GM12872 (cell line): ENCODE measurements around the gene UNC93B1.

ENCODE experiments used
- TF ChIP-seq, protein P1 (sequence below): IDR thresholded peaks from 3 replicates; pipeline ENCODE4 v1.5.1; 2011; ENCODE audit warnings: low read depth, mild to moderate bottlenecking, low read length, moderate library complexity; ENCODE audit not compliant: insufficient read depth

Gene UNC93B1

DNA sequence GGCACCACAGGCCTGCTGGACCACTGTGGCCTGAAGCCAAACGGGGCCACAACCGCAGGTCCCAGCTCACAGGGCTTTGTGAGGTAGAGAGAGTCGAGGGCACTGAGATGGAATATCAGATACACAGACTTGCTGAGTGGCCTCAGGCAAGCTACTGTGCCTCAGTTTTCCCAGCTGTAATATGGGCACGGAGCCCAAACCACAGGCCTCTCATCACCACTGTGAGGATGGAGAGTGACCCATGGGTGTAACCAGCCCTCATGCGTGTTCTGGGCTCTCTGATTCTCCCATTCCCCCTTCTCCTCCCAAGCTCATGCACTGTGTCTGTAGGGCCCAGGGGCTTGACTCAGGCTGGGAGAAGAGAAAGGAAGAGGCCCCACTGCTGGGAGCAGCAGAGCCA, 4.2 kb downstream of the UNC93B1 start:
- TF ChIP-seq, protein P1, sequence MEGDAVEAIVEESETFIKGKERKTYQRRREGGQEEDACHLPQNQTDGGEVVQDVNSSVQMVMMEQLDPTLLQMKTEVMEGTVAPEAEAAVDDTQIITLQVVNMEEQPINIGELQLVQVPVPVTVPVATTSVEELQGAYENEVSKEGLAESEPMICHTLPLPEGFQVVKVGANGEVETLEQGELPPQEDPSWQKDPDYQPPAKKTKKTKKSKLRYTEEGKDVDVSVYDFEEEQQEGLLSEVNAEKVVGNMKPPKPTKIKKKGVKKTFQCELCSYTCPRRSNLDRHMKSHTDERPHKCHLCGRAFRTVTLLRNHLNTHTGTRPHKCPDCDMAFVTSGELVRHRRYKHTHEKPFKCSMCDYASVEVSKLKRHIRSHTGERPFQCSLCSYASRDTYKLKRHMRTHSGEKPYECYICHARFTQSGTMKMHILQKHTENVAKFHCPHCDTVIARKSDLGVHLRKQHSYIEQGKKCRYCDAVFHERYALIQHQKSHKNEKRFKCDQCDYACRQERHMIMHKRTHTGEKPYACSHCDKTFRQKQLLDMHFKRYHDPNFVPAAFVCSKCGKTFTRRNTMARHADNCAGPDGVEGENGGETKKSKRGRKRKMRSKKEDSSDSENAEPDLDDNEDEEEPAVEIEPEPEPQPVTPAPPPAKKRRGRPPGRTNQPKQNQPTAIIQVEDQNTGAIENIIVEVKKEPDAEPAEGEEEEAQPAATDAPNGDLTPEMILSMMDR: no peak

DNA sequence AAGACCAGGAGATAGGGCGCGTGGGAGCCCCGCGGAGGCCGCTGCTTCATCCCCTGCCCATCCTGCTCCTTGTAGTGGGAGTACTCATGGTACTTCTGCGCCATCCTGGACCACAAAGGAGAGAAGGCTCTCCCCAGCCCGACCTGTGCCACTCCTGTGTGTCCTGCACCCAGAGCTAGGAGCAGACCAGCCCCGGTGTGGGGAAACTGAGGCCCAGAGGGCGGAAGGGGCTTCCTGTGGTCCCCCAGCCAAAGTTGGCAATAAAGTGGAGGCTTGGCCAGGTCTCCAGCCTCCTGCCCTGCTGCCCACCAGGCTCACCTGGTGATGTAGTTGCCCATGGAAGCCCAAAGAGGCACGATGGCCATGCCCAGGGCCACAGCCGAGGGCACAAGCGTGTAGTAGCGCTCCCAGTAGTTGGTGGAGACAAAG, 4.7 kb downstream of the UNC93B1 start:
- TF ChIP-seq, protein P1: no peak

DNA sequence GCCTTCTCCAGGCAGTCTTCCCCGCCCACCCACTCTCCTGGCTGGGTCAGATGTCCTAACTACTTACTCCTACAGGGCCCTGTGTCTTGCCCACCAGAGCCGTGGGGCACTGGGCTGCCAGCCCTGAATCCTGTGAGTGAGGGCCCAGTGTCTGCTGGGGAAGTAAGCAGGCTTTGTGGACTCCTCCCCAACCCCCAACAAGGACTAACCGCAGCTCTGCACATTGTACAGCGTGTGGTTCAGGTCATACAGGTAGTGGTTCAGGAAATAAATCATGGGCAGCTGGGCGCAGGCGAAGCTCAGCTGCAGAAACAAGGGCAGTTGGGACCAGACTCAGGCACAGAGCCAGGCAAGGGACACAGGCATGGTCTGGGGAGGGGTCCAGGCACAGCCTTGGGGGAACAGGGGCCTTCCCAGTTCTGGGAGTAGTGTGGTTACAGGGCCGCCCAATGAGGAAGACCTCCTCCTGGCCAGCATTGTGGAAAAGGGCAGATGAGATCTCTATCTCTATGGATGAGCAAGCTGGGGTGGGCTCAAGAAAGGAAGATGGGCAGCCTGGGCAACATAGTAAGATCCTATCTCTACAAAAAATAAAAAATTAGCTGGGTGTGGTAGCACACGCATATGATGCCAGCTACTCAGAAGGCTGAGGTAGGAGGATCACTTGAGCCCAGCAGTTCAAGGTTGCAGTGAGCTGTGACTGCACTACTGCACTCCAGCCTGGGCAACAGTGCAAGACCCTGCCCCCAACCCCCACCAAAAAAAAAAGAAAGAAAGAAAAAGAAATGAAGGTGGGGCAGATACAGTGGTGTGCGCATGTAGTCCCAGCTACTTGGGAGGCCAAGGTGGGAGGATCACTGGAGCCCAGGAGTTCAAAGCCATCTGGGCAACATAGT, 5.5 kb downstream of the UNC93B1 start:
- TF ChIP-seq, protein P1: no peak

DNA sequence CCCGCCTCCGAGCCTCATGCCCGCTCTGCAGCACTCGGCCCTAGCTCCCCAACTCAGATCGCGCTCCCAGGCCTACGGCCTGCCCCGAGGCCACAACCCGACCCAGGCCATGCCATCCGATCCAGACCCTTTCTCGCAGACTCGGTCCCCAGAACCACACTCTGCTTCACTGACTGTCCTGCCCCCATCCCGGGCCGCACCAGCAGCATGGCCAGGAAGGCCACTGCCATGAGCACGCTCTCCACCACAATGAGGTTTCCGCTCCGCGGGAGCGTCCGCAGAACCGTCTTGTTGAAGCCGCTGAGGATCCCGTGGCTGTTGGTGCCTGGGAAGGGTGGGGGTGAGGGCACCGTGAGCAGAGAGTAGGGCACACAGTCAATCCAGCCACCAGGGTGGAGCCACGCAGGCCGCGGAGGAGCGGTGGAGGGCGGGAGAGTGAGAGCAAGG, 6.4 kb downstream of the UNC93B1 start:
- TF ChIP-seq, protein P1: no peak

DNA sequence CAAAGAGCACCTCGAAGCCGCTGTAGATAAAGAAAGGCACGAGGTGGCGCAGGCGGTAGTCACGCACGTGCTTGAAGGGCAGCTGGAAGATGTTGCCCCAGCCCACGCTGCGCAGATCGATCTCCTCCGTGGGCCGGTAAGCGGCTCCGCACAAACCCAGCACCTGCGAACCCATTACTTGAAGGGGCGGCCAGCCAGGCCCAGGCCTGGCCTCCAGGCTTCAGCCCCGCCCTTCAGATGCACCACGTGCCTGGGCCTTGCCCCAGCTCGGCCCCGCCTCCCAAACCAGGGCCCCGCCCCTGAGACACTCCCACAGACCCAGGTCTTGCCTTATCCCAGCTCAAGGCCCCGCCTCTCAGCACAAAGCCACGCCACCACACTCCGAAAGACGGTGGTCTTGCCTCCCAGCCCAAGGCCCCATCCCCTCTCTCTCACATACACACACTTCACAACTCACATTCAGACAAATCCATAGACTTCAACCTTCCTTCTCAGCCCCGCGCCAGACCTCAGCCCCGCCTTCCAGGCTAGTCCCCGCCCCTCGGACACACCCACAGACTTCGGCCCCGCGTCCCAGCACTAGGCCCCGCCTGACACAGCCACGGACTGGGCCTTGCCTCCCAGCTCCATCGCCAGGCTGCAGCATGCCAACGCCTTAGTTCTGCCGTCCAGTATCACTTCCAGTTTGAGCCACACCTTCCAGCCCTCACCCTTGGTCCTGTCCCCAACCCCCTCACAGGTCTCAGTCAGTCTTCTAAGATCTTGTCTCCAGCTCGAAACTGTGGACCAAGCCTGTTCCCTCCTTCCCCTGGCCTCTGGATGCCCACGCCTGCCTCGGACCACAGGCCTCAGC, 7.0 kb downstream of the UNC93B1 start:
- TF ChIP-seq, protein P1: no peak

DNA sequence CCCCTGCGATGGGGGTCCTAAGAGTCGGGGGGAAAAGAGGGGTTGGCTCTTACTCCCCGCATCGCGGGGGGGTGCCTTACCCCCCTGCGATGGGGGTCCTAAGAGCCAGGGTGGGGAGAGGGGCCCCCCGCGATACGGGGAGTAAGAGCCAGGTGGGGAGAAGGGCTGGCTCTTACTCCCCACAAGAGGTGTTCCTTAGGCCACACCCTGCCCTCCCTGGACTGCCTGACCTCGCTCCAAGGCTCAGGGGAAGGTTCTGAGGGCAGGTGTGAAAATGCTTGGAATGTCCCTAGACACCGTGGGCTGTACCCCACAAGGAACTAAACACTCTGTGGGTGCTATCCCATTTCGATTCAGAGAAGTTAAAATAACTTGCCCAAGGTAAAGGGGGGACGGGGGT, 7.8 kb downstream of the UNC93B1 start:
- TF ChIP-seq, protein P1: no peak

DNA sequence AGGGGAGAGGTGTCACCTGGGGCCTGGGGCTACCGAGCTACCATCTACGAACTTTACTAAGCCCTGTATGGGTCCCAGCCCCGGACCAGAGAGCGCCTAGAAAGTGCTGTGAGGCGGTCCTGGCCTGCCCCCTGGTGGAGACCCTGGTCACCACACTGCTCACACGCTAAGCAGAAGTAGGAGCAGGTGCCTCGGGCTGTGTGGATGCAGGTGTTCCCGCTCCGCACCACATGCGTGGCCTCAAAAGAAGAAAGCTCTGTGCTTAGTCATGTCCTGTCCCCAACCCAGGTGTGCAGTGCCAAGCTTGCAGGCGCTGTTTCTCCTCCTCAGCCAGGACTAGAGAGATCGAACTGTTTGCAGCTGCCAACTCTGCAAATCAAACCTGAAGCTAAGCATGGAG, 10.1 kb downstream of the UNC93B1 start:
- TF ChIP-seq, protein P1: peak; percentile 65
